GM12875 (cell line): ENCODE measurements around the gene ZNF483.
"Not testable (repeated sequence)": the region's sequence is repeated elsewhere in the genome, so short reads cannot be mapped to it uniquely, and the experiment has no call there.

Experiments
- H3K4me3 ChIP-seq: one replicate; pipeline ENCODE4 v1.5.1; 2011; ENCODE audit warnings: low read depth, low read length, control low read depth
- CTCF ChIP-seq: IDR thresholded peaks from 2 replicates; pipeline ENCODE4 v1.5.1; 2011; ENCODE audit warnings: low read depth, mild to moderate bottlenecking, control low read depth, inconsistent platforms, low read length, moderate library complexity, borderline replicate concordance; ENCODE audit not compliant: insufficient read depth

The ZNF483 gene

GRCh38 chr9:111548623-111549022, 23.6 kb downstream of the ZNF483 start:
- TF ChIP-seq CTCF, result no peak

GRCh38 chr9:111555425-111555824, 30.4 kb downstream of the ZNF483 start:
- H3K4me3 ChIP-seq, result not testable (repeated sequence)

More at GRCh38 chr9:111548623-111549022, 23.6 kb downstream of the ZNF483 start:
- no peak overlapping the region for H3K4me3 ChIP-seq

GRCh38 chr9:111559000-111559610, 34.1 kb downstream of the ZNF483 start:
- TF ChIP-seq CTCF, result no peak
- H3K4me3 ChIP-seq, result no peak overlapping the region

- no peak overlapping the region for H3K4me3 ChIP-seq
- no peak for TF ChIP-seq CTCF
Measured at GRCh38 chr9:111561165-111561719, 36.3 kb downstream of the ZNF483 start.

GRCh38 chr9:111566234-111566633, 41.3 kb downstream of the ZNF483 start:
- no peak for TF ChIP-seq CTCF
- no peak overlapping the region for H3K4me3 ChIP-seq

- not testable (repeated sequence) for H3K4me3 ChIP-seq
Measured at GRCh38 chr9:111568127-111568526, 43.1 kb downstream of the ZNF483 start.

GRCh38 chr9:111572950-111573604, 48.1 kb downstream of the ZNF483 start:
- no peak for TF ChIP-seq CTCF
- no peak overlapping the region for H3K4me3 ChIP-seq

GRCh38 chr9:111582888-111583287, 57.9 kb downstream of the ZNF483 start:
- H3K4me3 ChIP-seq, result no peak overlapping the region
- TF ChIP-seq CTCF, result no peak
